ENCODE measurements around the gene CARM1. TPM values are rescaled to one million over a fixed set of nuclear protein-coding genes. Genes with fewer than 3 reads are reported as not detected.

The CARM1 gene
- total and polyA plus RNA-seq, 2 donors (not counting 1 experiment from before 2014, with no cell fraction given): 33.0 to 34.3 TPM

DNA sequence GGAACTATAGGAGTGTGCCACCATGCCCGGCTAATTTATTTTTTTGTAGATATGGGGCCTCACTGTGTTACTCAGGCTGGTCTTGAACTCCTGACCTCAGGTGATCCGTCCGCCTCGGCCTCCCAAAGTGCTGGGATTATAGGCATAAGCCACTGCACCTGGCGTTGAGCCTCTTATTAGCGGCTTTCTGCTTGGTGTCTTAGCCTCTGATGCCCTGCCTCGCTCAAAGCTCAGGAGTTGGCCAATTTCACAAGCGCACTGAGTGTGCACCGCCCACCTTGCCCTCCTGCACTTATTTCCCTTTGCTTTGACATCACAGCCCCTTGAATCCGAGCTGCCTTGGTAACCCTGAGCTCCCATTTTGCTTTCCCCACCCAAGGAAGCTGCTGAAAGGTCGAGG lies 47.0 kb downstream of the CARM1 start:
- Histone ChIP-seq H3K9me3 (ENCODE audit: control extremely low read depth in 1 of 3, control insufficient read depth in 2 of 3, insufficient read depth in 1 of 3, low read length in 2 of 3) (no peaks in the 10 kb centered on the region), H3K4me2 (replicated peaks; ENCODE audit: low read depth, low read length, poor library complexity, severe bottlenecking) (no peak overlapping the region), H3K79me2 (ENCODE audit: control insufficient read depth, insufficient read depth, low read length) (no peaks in the 10 kb centered on the region), H2AFZ (ENCODE audit: insufficient read depth, low read depth, low read length, poor library complexity, severe bottlenecking) (no peak overlapping the region), H3K9ac (ENCODE audit: low read length) (no peak overlapping the region), H3K4me3 (ENCODE audit: control extremely low read depth in 1 of 5, extremely low read depth in 1 of 5, insufficient read depth in 1 of 5, low read depth in 2 of 5, low read length in 4 of 5) (no peak overlapping the region), H4K20me1 (ENCODE audit: control insufficient read depth, insufficient read depth, low read length, poor library complexity, severe bottlenecking) (no peaks in the 10 kb centered on the region), H3K27ac (ENCODE audit: low read length in 2 of 2) (no peak overlapping the region), H3K27me3 (replicated peaks in 1 of 4; ENCODE audit: control extremely low read depth in 1 of 4, control insufficient read depth in 3 of 4, insufficient read depth in 4 of 4, low read length in 3 of 4) (no peaks in the 10 kb centered on the region), H3K36me3 (replicated peaks in 1 of 2; ENCODE audit: control extremely low read depth in 1 of 2, control insufficient read depth in 1 of 2, extremely low read depth in 1 of 2, insufficient read depth in 2 of 2, low read length in 1 of 2) (peaks cover 0 to 34% of the 10 kb centered on the region in 2 experiments), H3K4me1 (ENCODE audit: control insufficient read depth in 2 of 2, insufficient read depth in 2 of 2, low read length in 2 of 2) (no peaks in the 10 kb centered on the region)
- DNase-seq (no peak), ATAC-seq (ENCODE audit: low read depth) (no peak)
- Mint-ChIP-seq H3K9me3 (ENCODE audit: insufficient read depth) (no peaks in the 10 kb centered on the region), H3K4me1 (peaks cover 4% of the 10 kb centered on the region), H3K27ac (no peak overlapping the region), H3K27me3 (no peaks in the 10 kb centered on the region), H3K4me3 (no peak overlapping the region)
- intact Hi-C loops (cut with micrococcal nuclease): no loop called here
- WGBS (ENCODE audit: insufficient coverage): 98% methylated on average over 9 of the region's 11 CpGs
- ChIA-PET POLR2A (no interaction called here), CTCF (no interaction called here)
- no peak for TF ChIP-seq EZH2 (IDR thresholded peaks at IDR 0.05; ENCODE audit: borderline replicate concordance, insufficient read depth, low read depth, low read length, poor library complexity, severe bottlenecking)
- TF ChIP-seq, protein P1, sequence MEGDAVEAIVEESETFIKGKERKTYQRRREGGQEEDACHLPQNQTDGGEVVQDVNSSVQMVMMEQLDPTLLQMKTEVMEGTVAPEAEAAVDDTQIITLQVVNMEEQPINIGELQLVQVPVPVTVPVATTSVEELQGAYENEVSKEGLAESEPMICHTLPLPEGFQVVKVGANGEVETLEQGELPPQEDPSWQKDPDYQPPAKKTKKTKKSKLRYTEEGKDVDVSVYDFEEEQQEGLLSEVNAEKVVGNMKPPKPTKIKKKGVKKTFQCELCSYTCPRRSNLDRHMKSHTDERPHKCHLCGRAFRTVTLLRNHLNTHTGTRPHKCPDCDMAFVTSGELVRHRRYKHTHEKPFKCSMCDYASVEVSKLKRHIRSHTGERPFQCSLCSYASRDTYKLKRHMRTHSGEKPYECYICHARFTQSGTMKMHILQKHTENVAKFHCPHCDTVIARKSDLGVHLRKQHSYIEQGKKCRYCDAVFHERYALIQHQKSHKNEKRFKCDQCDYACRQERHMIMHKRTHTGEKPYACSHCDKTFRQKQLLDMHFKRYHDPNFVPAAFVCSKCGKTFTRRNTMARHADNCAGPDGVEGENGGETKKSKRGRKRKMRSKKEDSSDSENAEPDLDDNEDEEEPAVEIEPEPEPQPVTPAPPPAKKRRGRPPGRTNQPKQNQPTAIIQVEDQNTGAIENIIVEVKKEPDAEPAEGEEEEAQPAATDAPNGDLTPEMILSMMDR (IDR thresholded peaks at IDR 0.05): no peak

DNA sequence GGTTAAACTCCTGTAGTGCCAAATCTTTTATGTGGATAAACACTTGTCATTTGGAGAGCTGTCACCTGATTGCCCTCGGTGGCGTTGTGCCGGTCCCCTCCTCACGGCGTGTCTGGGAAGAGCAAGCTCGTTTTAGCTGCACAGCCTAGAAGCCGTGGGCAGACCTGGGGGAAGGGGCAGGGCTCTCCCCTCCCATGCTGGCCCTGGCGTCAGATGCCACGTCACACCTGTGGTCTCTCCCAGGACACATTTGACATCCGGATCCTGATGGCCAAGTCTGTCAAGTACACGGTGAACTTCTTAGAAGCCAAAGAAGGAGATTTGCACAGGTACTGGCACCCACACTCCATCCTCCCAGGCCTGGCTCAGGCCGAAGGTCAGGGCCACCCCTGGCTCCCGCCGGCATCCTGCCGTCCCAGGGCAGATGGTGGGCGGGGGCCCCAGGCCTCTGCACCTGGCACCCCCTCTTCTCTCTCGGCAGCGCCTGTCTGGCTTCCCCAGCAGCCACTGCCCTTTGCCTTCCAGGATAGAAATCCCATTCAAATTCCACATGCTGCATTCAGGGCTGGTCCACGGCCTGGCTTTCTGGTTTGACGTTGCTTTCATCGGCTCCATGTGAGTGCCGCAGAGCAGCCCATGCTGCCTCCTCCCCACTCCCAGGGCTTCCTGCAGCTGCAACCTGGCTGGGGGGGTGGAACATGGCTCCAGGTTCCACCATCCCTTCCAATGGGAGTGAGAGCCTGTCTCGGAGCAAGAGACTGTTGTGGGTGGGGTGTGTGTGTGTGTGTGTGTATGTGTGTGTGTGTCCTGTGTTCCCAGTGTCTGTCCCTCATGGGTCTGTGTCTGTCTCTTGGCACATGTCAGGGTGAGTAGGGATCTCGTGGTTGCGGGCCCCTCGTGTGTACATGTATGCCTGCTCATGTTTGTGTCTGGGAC lies 48.3 kb downstream of the CARM1 start:
- WGBS (ENCODE audit: insufficient coverage): 94% methylated on average over 25 of the region's 26 CpGs
- ATAC-seq (ENCODE audit: low read depth) (no peak), DNase-seq (no peak)
- intact Hi-C loops (cut with micrococcal nuclease): no loop called here
- no peak overlapping the region for H2AFZ ChIP-seq (ENCODE audit: insufficient read depth, low read depth, low read length, poor library complexity, severe bottlenecking)
- no peak overlapping the region for H3K4me3 ChIP-seq (ENCODE audit: control extremely low read depth in 1 of 5, extremely low read depth in 1 of 5, insufficient read depth in 1 of 5, low read depth in 2 of 5, low read length in 4 of 5)
- H3K79me2 ChIP-seq (ENCODE audit: control insufficient read depth, insufficient read depth, low read length): no peaks in the 10 kb centered on the region
- H3K27ac Mint-ChIP-seq: no peak overlapping the region
- H3K4me1 ChIP-seq (ENCODE audit: control insufficient read depth in 2 of 2, insufficient read depth in 2 of 2, low read length in 2 of 2): no peaks in the 10 kb centered on the region
- H3K4me1 Mint-ChIP-seq: peaks cover 4% of the 10 kb centered on the region
- CTCF ChIA-PET: no interaction called here
- H3K27me3 ChIP-seq (replicated peaks in 1 of 4; ENCODE audit: control extremely low read depth in 1 of 4, control insufficient read depth in 3 of 4, insufficient read depth in 4 of 4, low read length in 3 of 4): no peaks in the 10 kb centered on the region
- H3K27ac ChIP-seq (ENCODE audit: low read length in 2 of 2): no peak overlapping the region
- no peak overlapping the region for H3K4me2 ChIP-seq (replicated peaks; ENCODE audit: low read depth, low read length, poor library complexity, severe bottlenecking)
- H3K36me3 ChIP-seq (replicated peaks in 1 of 2; ENCODE audit: control extremely low read depth in 1 of 2, control insufficient read depth in 1 of 2, extremely low read depth in 1 of 2, insufficient read depth in 2 of 2, low read length in 1 of 2): peaks cover 0 to 28% of the 10 kb centered on the region in 2 experiments
- H3K9me3 ChIP-seq (ENCODE audit: control extremely low read depth in 1 of 3, control insufficient read depth in 2 of 3, insufficient read depth in 1 of 3, low read length in 2 of 3): no peaks in the 10 kb centered on the region
- no peak for TF ChIP-seq EZH2 (IDR thresholded peaks at IDR 0.05; ENCODE audit: borderline replicate concordance, insufficient read depth, low read depth, low read length, poor library complexity, severe bottlenecking)
- TF ChIP-seq, protein P1 (IDR thresholded peaks at IDR 0.05): no peak
- no peaks in the 10 kb centered on the region for H3K9me3 Mint-ChIP-seq (ENCODE audit: insufficient read depth)
- no peak overlapping the region for H3K9ac ChIP-seq (ENCODE audit: low read length)
- no peaks in the 10 kb centered on the region for H3K27me3 Mint-ChIP-seq
- no peaks in the 10 kb centered on the region for H4K20me1 ChIP-seq (ENCODE audit: control insufficient read depth, insufficient read depth, low read length, poor library complexity, severe bottlenecking)
- H3K4me3 Mint-ChIP-seq: no peak overlapping the region
- POLR2A ChIA-PET: no interaction called here
